Esophagus (tissue), 2 donors: Measurements from ENCODE around the gene DLD. TPM values are rescaled to one million over a fixed set of nuclear protein-coding genes. Genes with fewer than 3 reads are reported as not detected.

Experiments used
- H3K27ac ChIP-seq, 2 donors: one replicate each; pipeline ENCODE4 v1.5.1; 2013; ENCODE audit warnings: low read depth in 2 of 2, mild to moderate bottlenecking in 2 of 2, inconsistent platforms in 1 of 2, low read length in 1 of 2, moderate library complexity in 1 of 2
- H3K27me3 ChIP-seq, 2 donors: one replicate each; pipeline ENCODE4 v1.6.1; 2013; ENCODE audit warnings: low read length in 2 of 2, control low read depth in 1 of 2, mild to moderate bottlenecking in 1 of 2; ENCODE audit not compliant: insufficient read depth in 2 of 2, control insufficient read depth in 1 of 2
- H3K36me3 ChIP-seq, 2 donors: one replicate each; pipeline ENCODE4 v1.6.1; 2013; ENCODE audit warnings: low read length in 1 of 2; ENCODE audit not compliant: control insufficient read depth in 2 of 2, insufficient read depth in 2 of 2
- H3K4me1 ChIP-seq, 2 donors: one replicate each; pipeline ENCODE4 v1.6.1; 2013; ENCODE audit warnings: low read length in 1 of 2; ENCODE audit not compliant: control insufficient read depth in 2 of 2, insufficient read depth in 2 of 2
- H3K4me3 ChIP-seq, 2 donors: one replicate each; pipeline ENCODE4 v1.5.1; 2013; ENCODE audit warnings: low read length in 2 of 2, mild to moderate bottlenecking in 2 of 2, low read depth in 1 of 2, moderate library complexity in 1 of 2
- H3K9me3 ChIP-seq, 2 donors: one replicate each; pipeline ENCODE4 v1.6.1; 2013; ENCODE audit warnings: mild to moderate bottlenecking in 2 of 2, low read depth in 1 of 2, low read length in 1 of 2, moderate library complexity in 1 of 2; ENCODE audit not compliant: control insufficient read depth in 2 of 2, insufficient read depth in 1 of 2
- WGBS, 2 donors: extraction: QIAGEN DNeasy Blood & Tissue Kit; methylation state at CpG; one replicate each; pipeline ENCODE4 v1.1.7; 2013; 5-methylcytosine and 5-hydroxymethylcytosine counted together
- polyA plus RNA-seq, 2 donors: library from polyadenylated mRNA; stranded (reverse); fragments of 200-250 nt; gene quantifications; one replicate each; pipeline ENCODE4 v1.2.3, GENCODE V29; 2013
- donor health status: healthy with polysubstance abuse.
- donor health status: Bipolar disorder and iron deficiency.

The DLD gene
- polyA plus RNA-seq, 2 donors: 9.3 to 74.6 TPM

DNA sequence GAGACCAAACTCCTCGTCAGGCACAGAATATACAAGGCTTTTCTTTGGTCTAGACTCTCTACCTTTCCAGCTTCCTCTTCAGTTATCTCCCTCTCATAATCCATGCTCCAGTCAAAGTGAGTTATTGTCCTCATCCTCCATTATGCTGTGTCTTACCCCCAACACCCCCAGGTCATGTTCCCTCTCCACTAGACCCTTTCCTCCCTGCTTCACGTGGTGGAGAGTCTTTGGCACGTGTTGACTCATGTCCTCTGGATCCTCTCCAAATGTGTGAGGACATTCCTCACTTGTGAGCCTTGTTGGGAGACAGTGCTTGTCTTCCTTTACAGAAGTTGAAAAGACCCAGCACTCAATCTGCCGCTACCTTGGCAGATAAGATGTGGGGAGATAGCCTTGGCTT is 36.0 kb upstream of the DLD start:
- Histone ChIP-seq H3K4me1 (no peaks in the 10 kb centered on the region), H3K27me3 (no peaks in the 10 kb centered on the region), H3K27ac (no peak overlapping the region), H3K4me3 (no peak overlapping the region), H3K36me3 (no peaks in the 10 kb centered on the region), H3K9me3 (no peaks in the 10 kb centered on the region)
- 47 to 57% methylated on average over 4 of the region's 4 CpGs for WGBS, 2 donors

DNA sequence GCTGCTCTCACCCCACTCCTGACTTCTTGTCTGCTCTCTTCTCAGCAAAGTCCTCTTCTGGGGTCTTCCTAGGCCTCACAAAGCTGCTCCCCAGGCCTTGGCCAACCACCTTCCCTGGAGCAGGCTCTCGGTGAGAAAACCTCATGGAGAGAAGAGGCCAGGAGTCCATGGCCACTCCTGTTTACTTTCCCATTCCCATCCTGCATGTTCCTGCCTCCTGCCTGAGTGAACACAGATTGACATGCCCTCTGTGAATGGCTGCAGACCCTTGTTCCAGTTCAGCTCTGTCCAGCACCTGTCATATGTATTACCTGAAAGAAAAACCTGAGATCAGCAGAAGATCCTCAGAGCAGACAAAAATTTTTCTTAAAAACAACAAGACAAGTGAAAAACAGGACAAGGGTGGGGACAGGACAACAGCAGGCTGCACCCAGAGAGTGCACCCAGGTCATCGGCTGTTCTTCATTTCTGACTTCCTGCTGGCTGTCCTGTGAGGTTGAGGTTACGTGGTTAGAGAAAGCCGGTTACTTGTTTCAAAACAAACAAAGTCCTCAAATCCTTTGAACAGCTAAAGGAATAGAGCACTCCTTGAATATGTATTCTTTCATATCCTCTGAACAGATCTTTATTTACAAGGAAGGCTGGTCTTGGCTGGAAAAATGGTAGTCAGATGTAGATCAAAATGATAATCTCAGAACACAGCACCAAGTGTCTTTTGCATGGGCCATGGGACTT is 34.0 kb upstream of the DLD start:
- H3K4me3 ChIP-seq: no peak overlapping the region
- H3K9me3 ChIP-seq: no peaks in the 10 kb centered on the region
- H3K27ac ChIP-seq: no peak overlapping the region
- H3K27me3 ChIP-seq: no peaks in the 10 kb centered on the region
- 44 to 62% methylated on average over 4 of the region's 4 CpGs for WGBS, 2 donors
- no peaks in the 10 kb centered on the region for H3K36me3 ChIP-seq
- no peaks in the 10 kb centered on the region for H3K4me1 ChIP-seq

DNA sequence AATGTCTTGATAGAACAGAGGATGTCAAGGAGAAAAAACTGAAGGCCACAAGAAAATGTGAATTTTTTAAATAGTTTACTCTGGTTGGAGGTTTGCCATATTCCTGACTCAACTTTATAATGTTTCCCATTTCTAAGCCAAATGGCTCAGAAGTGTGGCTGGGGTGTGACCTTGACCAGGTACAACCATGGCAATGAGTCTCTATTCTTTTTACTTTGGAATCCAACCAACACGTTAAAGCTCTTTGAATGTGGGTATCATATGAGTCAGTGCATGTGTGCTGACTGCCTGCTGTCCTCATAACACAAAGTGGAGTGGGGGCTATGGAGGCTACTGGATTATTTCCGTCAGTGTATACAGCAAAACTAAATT is 33.5 kb upstream of the DLD start:
- H3K36me3 ChIP-seq: no peaks in the 10 kb centered on the region
- no peak overlapping the region for H3K27ac ChIP-seq
- H3K4me3 ChIP-seq: no peak overlapping the region
- no peaks in the 10 kb centered on the region for H3K4me1 ChIP-seq
- no peaks in the 10 kb centered on the region for H3K27me3 ChIP-seq
- WGBS, 2 donors: 49 to 68% methylated on average over 2 of the region's 2 CpGs
- H3K9me3 ChIP-seq: no peaks in the 10 kb centered on the region

DNA sequence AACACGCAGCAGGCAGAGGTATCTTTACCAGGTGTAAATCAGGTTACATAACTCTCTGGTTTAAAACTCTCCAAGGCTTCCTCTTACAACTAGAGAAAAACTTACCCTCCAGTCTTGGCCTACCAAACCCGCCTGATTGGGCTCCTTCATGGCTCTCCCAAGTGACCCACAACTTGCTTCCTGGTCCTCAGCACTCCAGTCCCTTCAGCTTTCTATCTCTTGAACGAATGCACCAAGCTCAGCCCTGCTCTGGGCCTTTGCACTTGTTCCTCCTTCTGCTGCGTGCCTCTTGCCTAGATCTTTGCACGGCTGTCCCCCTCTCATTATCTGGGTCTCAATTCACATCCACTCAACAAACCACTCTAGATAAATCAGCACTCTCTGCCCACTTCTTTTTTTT is 32.7 kb upstream of the DLD start:
- Histone ChIP-seq H3K4me1 (no peaks in the 10 kb centered on the region), H3K27me3 (no peaks in the 10 kb centered on the region), H3K36me3 (no peaks in the 10 kb centered on the region), H3K27ac (no peak overlapping the region), H3K4me3 (no peak overlapping the region), H3K9me3 (no peaks in the 10 kb centered on the region)
- WGBS, 2 donors: 88 to 89% methylated on average over 5 of the region's 5 CpGs

DNA sequence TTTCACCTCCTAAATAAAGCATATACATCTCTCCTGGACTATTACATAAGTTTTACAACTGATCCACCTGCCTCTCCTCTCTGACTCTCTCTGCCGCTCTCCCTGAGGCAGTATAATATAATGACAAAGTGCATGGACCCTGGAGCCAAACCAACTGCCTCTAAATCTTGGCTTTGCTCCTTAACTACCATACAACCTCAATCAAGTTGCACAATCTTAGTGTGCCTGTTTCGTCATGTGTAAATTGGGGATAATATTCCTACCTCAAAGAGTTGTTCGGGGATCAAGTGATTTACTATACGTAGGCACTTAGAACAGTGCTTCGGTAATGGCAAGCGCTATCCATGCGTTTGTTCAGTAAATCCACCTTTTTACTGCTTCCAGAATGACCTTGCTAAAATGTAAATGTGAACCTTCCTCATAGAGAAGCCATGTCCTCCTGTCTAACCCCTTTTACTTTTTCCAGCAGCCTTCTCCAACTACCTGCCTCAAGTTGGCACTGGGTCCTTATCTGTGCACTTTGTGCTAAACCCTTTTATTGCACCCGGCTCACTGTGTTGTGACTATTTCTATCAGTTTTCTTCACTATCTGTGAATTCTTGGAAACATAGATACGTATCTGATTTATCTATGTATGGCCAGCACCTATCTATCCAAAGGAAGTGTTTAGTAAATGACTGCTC is 30.6 kb upstream of the DLD start:
- Histone ChIP-seq H3K4me3 (no peak overlapping the region), H3K4me1 (no peaks in the 10 kb centered on the region), H3K27ac (no peak overlapping the region), H3K27me3 (peaks cover 0 to 3% of the 10 kb centered on the region in 2 donors), H3K9me3 (no peaks in the 10 kb centered on the region), H3K36me3 (no peaks in the 10 kb centered on the region)
- WGBS, 2 donors: 57 to 62% methylated on average over 9 of the region's 9 CpGs

DNA sequence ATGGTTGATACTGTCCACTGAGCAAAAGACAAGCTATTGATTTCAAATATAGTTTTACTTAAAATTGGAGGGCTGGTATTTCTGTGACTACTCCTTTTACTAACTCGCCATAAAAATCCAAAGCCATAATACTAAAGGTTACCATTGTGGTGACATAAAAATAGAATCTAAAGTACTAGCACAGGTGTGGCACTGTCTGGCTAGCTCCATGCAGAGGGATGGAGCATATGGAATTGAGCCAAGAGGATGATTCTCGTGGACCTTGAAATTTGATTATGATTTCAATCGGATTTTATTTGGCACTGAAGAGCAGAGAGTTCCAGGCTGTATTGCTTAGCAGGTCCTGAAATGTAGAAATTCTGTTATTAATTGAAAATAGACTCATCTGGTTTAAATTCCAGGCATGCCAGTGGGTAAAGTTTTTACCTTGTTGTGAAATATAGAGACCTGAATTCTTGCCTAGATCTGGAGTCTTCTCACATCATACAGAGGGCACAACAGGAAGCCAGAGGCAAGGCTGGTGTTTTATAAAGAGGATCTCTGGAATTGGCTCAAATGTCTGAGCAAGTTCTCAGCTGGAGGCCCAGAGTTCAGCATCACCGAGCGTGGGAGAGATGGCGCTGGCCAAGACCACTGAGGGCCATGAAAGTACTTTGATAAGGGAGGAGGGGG is 29.9 kb upstream of the DLD start:
- 70 to 76% methylated on average over 6 of the region's 6 CpGs for WGBS, 2 donors
- peaks cover 0 to 3% of the 10 kb centered on the region in 2 donors for H3K27me3 ChIP-seq
- H3K4me3 ChIP-seq: no peak overlapping the region
- H3K9me3 ChIP-seq: no peaks in the 10 kb centered on the region
- H3K36me3 ChIP-seq: no peaks in the 10 kb centered on the region
- no peaks in the 10 kb centered on the region for H3K4me1 ChIP-seq
- H3K27ac ChIP-seq: no peak overlapping the region

DNA sequence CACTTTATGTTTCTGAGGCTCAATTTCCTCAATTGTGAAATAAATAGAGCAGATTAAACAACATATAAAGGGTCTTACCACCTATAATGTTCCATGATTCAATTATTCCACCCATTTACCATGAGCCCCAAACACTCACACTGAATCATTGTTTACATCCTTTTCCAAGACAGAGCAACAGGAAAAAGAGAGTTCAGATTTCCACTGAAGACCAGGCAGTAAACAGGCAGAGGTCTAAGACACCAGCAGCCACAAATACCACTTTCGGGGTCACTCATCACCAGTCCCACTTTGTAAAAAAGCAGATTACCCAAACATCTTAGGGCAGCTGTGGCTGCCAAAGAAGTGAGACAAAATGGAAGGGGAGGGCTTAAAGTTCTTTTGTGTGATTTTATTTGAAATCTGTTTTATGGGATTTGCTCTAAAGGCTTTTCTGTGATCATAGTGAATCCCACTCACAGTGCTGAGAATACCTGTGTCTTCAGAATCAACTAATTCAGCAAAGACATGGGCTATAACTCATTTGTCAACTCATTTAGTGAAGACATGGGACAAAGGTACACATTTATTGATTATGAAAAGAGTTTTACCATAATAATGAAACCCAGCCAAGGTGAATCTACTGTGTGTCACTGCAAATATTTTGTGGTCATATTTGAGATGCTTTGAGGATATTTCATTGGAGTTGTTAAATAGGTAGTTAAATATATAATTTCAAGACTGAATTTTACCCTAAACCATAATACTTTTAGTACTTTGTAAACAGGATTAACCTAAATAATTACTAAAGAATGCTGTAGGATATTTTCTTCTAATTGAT is 24.8 kb upstream of the DLD start:
- Histone ChIP-seq H3K9me3 (no peaks in the 10 kb centered on the region), H3K36me3 (no peaks in the 10 kb centered on the region), H3K27me3 (peaks cover 0 to 3% of the 10 kb centered on the region in 2 donors), H3K4me1 (no peaks in the 10 kb centered on the region), H3K27ac (no peak overlapping the region), H3K4me3 (no peak overlapping the region)
- 76 to 80% methylated on average over 1 of the region's 1 CpG for WGBS, 2 donors

DNA sequence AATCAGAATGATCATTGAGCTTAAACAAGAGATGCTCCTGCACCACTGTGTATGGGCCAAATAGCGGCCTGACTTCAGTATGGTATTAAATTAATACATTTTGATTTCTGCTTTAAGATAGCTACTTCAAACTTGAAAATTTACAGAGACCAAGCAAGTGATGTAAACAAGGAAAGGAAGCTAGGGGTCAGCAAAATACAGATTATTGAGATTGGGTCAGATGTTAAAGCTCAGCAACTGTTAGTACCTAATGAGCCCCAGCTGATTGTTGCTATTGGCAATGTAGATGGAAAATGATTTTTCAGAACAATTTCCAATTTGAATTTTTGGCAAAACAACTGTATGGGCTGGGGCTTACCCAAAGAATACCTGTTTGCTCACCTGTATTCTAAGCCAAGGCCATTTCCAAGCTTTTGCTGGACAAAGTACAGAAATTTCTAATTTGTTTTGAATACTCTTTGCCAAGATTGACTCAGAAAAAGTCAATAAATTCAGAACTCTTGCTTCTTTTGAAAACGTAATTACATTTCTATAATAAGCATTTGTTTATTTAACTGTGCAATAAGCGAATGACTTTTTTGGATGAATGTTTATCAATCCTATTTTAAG is 23.0 kb upstream of the DLD start:
- Histone ChIP-seq H3K4me3 (no peak overlapping the region), H3K36me3 (no peaks in the 10 kb centered on the region), H3K27me3 (peaks cover 0 to 3% of the 10 kb centered on the region in 2 donors), H3K27ac (no peak overlapping the region), H3K9me3 (no peaks in the 10 kb centered on the region), H3K4me1 (no peaks in the 10 kb centered on the region)
- WGBS, 2 donors: 60 to 61% methylated on average over 3 of the region's 3 CpGs

DNA sequence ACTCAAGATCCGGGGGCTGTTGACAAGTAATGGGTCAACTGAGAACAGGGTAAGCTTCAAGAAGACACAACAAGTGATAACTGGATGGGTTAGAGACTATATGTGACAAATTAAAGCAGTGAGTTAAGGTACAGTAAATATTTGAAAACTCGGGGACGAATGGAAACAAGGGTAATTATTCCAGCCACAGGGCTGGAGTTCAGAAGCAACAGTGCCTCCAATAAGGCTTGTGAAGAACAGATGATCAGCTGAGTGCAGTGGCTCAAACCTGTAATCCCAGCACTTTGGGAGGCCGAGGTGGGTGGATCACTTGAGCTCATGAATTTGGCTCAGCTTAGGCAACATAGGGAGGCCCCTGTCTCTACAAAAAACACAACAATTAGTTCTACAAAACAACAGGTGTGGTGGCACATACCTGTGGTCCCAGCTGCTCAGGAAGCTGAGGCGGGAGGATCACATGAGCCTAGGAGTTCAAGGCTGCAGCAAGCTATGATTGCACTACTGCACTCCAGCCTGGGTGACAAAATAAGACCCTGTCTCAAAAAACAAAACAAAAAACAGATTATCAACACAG is 20.5 kb upstream of the DLD start:
- no peaks in the 10 kb centered on the region for H3K27me3 ChIP-seq
- 78 to 84% methylated on average over 5 of the region's 5 CpGs for WGBS, 2 donors
- no peaks in the 10 kb centered on the region for H3K9me3 ChIP-seq

More for the DNA sequence above, 20.5 kb upstream of the DLD start:
- H3K36me3 ChIP-seq: no peaks in the 10 kb centered on the region
- no peak overlapping the region for H3K4me3 ChIP-seq
- H3K27ac ChIP-seq: no peak overlapping the region
- H3K4me1 ChIP-seq: no peaks in the 10 kb centered on the region
